CD4-positive, alpha-beta T cell treated with Interleukin-2 at 100 ng/mL for 4 hours (primary cell): ENCODE data around the gene BTNL2.
A peak's percentile ranks its signal among the peaks of the same experiment; 100 is the strongest.
"Not testable (repeated sequence)": the region's sequence is repeated elsewhere in the genome, so short reads cannot be mapped to it uniquely, and the experiment has no call there.

Experiments used
- DNase-seq: peaks from one replicate; pipeline ENCODE4 v3.0.0-alpha.2; 2020; ENCODE audit warnings: low spot score

Gene BTNL2, protein sequence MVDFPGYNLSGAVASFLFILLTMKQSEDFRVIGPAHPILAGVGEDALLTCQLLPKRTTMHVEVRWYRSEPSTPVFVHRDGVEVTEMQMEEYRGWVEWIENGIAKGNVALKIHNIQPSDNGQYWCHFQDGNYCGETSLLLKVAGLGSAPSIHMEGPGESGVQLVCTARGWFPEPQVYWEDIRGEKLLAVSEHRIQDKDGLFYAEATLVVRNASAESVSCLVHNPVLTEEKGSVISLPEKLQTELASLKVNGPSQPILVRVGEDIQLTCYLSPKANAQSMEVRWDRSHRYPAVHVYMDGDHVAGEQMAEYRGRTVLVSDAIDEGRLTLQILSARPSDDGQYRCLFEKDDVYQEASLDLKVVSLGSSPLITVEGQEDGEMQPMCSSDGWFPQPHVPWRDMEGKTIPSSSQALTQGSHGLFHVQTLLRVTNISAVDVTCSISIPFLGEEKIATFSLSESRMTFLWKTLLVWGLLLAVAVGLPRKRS

DNA sequence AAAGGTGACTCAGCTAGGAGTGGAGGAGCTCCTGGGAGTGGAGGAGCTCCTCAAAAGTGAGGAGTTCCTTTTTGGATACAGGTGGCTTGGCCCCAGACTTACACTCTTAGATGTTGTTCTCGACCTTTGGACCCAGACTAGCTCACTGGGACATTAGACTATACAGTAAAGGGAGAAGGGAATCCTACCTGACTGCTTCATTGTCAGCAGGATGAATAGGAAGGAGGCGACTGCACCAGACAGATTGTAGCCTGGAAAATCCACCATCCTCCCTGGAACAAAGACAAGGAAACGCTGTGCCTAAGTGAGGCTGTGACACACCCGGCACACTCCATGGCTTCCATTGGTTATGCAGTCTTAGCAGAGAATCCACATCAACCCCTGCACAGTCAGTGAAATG, at the start of gene BTNL2:
BTNL2 (minus strand) TSS at position 325 of the 400 bp plus-strand sequence; CDS start at position 267, 58 bp downstream.
- no peak for DNase-seq

DNA sequence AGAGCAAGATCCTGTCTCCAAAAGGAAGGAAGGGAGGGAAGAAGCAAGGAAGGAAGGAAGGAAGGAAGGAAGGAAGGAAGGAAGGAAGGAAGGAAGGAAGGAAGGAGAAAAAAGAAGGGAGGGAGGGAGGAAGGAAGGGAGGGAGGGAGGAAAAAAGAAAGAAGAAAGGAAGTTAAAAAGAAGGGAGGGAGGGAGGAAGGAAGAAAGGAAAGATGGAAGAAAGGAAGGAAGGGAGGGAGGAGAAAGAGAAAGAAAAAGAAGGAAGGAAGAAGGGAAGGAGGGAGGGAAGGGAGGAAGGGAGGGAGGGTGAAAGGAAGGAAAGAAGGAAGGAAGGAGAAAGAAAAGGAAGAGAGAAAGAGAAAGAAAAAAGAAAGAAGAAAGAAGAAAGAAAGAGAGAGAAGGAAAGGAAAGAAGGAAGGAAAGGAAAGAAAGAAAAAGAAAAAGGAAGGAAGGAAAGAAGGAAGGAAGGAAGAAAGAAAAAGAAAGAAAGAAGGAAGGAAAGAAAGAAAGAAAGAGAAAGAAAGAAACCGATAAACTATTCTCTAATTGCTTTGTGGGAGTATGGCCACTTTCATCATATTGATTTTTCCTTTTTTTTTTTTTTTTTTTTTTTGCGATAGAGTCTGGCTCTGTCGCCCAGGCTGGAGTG, 42.2 kb upstream of the BTNL2 start:
- DNase-seq: no peak

DNA sequence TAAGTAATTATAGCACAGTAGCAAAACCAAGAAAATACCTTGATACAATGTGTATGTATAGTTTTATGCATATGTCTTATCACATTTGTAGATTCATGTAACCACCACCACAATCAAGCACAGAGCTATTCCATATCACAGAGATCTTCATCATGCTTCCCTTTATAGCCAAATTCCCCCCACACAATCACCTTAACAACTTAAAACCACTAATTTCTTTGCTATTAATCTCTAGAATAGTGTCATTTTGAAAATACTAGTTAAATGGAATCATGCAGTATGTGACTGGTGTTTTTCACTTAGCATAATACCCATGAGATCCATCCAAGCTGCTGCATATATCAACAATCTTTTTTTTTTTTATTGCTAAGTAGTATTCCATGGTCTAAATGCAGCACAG, 41.0 kb upstream of the BTNL2 start:
- DNase-seq: no peak

DNA sequence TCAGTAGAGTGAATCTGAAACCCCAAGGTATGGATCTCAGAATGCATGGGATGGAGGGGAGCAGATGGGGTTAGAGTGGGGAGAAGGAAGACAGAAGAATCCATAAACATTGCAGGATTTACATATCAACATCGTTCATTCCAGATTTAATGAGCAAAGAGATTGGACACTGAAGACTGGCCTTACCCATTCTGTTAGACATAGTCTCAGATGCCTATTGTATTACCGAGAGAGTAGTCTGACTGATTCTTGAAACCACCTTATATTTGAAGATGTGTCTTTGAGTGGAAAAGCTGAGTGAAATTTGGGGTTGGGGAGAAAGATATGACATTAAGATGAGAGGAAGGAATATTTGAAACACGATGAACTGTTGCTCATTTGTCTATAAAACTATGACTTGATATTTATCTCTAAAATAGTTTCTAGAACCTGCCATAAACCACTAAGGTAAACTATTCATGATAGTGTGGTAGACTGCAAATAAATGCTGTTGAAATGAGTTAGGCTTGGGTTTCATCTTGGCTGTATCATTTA, 38.4 kb upstream of the BTNL2 start:
- DNase-seq: no peak

DNA sequence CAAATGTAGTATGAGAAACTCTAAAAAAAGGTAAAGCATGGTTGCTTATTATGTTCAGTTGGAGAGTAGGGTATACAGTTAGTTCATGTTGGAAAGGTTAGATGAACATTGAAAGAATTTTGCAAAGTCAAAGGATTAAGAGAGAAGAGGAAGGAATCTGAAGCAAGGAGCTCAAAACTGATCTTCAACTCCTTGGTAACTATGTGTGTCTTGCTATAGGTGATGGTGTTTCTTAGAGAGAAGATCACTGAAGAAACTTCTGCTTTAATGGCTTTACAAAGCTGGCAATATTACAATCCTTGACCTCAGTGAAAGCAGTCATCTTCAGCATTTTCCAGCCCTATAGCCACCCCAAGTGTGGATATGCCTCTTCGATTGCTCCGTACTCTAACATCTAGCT, 37.5 kb upstream of the BTNL2 start:
- DNase-seq: no peak

DNA sequence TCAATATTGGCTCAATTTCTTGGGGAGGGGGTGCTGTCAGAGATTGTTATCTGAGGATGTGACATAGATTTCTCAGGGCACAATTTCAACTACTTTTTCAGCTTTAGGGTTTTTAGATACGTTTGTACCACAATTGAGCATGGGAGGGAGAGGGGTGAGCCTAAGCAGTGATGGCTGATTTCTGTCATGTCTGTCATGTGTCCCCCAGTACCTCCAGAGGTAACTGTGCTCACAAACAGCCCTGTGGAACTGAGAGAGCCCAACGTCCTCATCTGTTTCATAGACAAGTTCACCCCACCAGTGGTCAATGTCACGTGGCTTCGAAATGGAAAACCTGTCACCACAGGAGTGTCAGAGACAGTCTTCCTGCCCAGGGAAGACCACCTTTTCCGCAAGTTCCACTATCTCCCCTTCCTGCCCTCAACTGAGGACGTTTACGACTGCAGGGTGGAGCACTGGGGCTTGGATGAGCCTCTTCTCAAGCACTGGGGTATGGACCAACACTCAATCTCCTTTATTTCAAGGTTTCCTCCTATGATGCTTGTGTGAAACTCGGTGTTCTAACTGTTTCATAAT, 36.1 kb upstream of the BTNL2 start:
- DNase-seq: no peak

DNA sequence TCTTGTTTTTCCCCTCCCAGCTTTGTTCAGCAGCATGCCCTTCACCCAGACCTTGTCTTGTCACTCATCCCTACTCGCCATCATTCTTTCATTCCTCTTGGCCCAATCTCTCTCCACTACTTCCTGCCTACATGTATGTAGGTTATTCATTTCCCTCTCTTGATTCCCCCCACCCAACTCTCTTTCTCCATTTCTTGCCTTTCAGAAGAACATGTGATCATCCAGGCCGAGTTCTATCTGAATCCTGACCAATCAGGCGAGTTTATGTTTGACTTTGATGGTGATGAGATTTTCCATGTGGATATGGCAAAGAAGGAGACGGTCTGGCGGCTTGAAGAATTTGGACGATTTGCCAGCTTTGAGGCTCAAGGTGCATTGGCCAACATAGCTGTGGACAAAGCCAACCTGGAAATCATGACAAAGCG, 35.3 kb upstream of the BTNL2 start:
- DNase-seq: no peak

DNA sequence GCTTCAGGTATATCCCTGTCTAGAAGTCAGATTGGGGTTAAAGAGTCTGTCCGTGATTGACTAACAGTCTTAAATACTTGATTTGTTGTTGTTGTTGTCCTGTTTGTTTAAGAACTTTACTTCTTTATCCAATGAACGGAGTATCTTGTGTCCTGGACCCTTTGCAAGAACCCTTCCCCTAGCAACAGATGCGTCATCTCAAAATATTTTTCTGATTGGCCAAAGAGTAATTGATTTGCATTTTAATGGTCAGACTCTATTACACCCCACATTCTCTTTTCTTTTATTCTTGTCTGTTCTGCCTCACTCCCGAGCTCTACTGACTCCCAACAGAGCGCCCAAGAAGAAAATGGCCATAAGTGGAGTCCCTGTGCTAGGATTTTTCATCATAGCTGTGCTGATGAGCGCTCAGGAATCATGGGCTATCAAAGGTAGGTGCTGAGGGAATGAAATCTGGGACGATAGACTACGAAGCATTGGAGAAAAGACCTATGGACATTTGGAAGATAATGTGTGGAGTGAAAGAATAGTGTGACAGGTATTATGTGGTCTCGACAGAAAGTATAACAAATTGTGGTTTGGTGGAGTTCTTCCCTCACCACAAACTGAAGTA, 32.7 kb upstream of the BTNL2 start, which contains the start of gene HLA-DRA:
HLA-DRA (plus strand) TSS at position 286 of the 613 bp plus-strand sequence; CDS start at position 350, 64 bp downstream.
- peak; percentile 89 for DNase-seq

DNA sequence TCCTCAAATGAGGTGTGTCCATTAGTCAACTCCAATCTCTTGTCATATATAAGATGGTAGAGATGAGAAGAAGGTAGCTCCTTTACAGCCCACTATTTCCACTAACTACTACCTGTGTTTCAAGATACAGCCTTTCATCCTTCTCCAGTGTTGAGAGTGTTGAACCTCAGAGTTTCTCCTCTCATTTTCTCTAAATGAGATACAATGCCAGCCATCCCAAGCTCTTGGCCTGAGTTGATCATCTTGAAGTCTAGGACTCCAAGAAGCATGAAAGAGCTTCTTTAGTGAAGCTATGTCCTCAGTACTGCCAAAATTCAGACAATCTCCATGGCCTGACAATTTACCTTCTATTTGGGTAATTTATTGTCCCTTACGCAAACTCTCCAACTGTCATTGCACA, 32.2 kb upstream of the BTNL2 start:
- DNase-seq: no peak

DNA sequence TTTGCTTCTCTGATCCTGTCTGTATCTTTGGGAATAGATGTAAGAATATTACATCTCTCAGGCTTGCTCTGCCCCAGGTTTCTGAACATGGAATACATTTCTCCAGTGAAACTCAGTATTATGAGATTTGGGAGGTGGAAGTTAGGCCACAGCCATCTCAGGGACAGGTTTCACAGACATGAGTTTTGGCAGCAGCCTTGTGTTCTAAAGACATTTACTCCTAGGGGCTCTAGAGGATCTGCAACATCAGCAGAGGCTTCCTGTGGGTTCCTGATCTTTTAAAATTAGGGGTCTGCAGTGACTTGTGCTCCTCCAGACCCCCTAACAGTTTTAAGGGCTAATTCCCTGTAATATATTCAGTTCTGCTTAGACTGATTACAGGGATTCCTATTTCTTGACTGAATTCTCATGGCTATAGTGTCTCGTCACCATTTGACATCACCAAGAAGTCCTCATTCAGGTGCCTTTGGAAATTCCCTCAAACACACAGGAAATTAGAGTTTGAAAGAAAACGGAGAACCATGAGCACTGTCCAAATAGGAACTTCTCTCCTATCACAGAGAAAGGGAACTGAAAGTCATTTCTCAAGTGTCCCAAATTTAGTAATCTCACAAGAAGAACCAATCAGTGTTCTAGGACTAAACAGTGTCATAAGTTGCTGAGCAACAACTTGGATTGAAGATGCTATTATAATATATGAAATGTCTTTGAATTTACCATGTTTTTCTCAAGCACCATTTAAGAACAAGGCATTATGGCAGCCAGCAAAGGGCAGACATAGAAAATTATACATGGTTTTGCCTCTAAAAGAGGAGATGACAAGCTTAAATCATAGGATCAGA, 30.2 kb upstream of the BTNL2 start:
- DNase-seq: peak; percentile 49

DNA sequence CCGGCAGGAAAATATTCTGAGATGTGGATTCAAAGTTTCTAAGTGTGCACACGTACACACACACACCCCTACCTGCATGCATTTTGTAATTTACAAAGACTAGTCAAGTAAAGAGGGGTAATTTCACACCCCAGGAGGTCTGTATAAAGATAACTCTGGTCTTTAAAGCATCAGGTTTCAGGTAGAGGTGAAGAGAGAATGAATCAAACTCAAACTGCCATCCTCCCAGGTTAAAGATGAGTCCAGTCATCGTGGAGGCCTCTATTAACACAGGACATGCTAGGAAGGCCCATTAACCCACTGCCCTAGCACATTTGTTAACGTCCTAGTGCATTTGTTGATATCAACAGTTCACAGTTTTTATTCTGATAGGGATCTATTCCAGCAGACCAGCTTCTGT, 29.2 kb upstream of the BTNL2 start:
- DNase-seq: no peak

DNA sequence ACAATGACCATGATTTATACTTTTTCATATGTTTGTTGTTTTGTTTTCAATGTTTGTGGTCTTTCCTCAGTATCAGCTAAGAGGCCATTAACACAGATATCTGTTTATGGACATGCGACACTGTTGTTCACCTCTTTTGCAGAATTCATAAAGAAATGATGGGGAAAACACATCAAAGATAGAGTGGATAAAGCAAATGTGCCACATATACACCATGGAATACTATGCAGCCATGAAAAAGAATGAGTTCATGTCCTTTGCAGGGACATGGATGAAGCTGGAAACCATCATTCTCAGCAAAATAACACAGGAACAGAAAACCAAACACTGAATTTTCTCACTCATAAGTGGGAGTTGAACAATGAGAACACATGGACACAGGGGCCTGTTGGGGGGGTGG, 27.0 kb upstream of the BTNL2 start:
- not testable (repeated sequence) for DNase-seq

DNA sequence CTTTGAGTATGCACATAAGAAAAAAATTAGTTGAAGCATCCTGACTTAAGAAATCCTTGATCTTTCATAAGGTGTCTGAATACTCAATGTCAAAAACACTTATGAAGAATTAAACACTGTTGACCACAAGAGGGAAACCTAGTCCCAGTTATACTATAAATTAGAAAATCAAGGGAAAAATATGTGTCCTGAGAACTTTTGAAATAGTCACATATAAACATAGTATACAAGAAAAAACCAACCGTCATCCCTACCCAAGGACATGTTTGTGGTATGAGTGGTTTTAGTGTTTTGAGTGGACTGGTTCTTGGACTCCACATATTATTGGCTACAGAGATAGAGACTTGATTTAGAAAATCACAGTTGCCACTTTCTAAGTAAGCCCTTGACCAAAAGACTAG, 25.1 kb upstream of the BTNL2 start:
- peak; percentile 49 for DNase-seq

DNA sequence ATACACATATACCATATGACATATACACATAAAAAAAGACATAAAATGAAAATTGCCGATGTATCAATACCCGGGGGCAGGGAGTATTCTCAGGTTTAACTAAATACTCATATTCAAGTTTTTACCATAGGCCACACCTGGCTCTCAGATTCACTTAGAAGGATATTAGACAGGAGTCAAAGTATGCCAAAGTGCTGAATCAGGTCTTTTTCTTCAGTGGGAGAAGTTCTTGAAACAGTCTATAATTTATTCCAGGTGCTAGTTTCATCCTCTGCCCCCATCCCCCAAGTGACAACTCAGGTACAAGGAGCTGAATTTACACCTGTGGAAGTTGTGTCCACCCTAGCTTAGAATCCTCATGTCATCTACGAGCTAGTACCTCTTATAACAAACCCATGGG, 24.2 kb upstream of the BTNL2 start:
- DNase-seq: no peak

DNA sequence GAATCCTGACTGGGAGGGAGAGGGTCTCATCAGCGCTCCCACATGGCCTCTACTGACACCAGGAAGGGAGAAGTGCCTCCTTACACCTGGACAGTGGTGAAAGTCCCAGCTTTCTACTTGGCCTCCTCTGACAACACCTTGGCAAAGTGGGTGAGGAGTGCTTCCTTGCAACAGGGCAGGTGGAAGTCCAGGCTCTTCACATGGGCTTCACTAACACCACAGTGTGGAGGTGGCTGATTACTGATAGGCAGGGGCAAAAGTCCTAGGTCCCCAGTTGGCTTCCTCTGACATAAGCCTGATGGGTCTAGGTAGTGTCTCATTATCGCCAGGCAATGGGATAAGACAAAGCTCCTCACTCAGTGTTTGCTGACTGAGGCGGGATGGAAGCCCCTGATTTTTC, 23.2 kb upstream of the BTNL2 start:
- no peak for DNase-seq

DNA sequence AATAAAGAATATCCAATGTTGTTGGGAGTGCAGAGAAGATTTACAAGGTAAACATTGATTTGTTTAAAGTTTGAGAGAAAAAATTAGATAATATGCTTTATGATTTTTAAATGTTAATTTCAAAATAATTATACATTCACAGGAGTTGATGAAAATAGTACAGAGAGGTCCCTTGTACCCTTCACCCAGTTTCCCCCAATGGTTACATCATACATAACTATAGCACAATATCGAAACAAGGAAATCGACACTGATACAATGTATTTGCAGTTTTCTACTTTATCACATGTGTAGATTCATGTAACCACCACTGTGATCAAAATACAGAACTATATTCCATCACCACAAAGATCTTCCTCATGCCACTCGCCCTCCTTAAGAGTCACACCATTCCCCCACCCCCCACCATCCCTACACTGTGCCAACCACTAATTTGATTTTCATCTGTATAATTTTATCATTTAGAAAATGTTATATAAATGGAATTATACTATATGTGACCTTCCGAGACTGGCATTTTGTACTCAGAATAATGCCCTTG, 21.0 kb upstream of the BTNL2 start:
- DNase-seq: no peak

DNA sequence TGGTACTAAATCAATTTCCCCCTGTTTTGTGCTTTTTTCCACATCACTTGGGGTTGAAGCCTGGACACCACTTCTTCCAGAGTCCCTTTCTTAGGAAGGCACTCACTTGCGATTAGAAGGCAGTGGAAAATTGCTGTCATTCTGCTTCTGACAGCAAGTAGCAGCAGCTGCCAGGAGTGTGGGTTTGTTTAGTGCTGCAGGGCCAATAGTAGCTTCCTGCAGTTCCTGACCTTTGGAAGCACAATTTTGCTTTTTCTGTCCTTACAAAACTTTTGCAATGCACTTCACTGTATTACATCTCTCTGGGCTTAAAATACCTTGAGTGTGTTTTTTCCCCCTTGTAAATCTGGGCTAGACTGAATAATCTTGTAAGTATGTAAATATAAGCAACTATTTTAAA, 20.2 kb upstream of the BTNL2 start:
- no peak for DNase-seq

DNA sequence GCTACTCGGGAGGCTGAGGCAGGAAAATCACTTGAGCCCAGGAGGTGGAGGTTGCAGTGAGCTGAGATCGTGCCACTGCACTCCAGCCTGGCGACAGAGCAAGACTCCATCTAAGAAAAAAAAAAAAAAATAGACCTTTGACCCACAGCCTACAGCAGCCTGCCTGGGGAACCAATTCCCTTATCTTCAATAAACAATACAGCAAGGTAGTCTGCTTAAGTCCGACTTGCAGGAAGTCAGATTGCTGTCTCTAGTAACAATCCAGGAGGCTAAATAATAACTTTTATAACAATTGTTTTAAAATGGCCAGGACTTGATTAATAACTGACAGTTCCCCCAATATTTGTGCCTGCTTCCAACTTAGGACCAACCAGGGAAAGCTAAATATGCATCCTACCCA, 19.4 kb upstream of the BTNL2 start:
- no peak for DNase-seq

DNA sequence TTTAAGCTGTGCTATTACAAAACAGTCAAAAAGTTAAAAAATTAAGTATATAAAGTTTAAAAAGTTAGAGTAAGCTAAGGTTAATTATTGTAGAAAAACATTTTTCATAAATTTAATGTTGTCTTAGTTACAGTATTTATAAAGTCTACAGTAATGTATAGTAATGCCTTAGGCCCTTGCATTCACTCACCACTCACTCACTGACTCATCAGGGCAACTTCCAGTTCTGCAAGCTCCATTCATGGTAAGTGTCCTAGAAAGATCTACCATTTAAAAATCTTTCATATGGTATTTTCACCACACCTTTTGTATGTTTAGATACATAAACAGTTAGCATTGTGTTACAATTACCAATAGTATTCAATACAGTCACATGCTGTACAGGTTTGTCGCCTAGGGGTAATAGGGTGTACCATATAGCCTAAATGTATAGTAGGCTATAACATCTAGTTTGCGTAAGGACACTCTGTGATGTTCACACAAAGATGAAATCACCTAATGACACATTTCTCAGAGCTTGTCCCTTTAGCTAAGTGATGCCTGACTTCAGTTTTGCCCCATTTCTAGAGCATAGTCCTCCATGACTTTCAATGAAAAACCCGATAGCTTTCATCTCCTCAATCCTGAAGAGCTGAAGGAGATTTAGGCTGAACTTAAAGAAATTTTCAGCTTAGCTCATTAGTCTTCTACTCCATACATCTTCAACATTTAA, 17.8 kb upstream of the BTNL2 start:
- DNase-seq: no peak

DNA sequence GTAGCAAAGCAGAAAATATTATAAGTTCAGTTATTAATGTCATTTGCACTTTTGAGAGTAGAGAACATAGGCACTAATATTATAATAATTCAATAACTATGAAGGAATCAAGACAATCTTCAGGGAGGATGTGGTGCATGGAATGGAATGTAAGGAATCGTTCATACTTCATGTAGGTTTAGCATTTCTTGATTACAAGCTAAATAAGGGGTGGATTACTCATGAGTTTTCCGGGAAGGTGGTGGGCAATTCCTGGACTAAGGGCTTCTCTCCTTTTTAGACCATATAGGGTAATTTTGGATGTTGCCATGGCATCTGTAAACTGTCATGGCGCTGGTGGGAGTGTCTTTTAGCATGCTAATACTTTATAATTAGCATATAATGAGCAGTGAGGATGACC, 9.1 kb upstream of the BTNL2 start:
- no peak for DNase-seq
